Measurements from ENCODE around the gene RBM20.

The RBM20 gene

GRCh38 chr10:110779489-110779888 is 135.4 kb downstream of the RBM20 start:
- TF ChIP-seq CTCF (IDR thresholded peaks at IDR 0.05; ENCODE audit: low read depth, low read length), result no peak
- H3K4me3 ChIP-seq (ENCODE audit: low read depth, low read length), result no peak overlapping the region
- DNase-seq (ENCODE audit: low read depth, low spot score), result no peak
- in situ Hi-C loops (cut with HindIII; ENCODE audit: low sequenced_read_pairs), result no loop called here

DNA sequence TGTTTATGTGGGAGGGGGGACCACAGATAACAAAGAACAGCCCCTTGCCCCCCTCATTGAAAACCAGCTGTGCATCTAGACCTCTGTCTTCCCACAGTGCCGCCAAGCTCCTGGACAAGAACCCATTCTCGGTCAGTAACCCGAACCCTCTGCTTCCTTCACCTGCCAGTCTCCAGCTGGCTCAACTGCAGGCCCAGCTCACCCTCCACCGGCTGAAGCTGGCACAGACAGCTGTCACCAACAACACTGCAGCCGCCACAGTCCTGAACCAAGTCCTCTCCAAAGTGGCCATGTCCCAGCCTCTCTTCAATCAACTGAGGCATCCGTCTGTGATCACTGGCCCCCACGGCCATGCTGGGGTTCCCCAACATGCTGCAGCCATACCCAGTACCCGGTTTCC is 136.6 kb downstream of the RBM20 start:
- DNase-seq (ENCODE audit: low read depth, low spot score), result no peak
- in situ Hi-C loops (cut with HindIII; ENCODE audit: low sequenced_read_pairs), result no loop called here

DNA sequence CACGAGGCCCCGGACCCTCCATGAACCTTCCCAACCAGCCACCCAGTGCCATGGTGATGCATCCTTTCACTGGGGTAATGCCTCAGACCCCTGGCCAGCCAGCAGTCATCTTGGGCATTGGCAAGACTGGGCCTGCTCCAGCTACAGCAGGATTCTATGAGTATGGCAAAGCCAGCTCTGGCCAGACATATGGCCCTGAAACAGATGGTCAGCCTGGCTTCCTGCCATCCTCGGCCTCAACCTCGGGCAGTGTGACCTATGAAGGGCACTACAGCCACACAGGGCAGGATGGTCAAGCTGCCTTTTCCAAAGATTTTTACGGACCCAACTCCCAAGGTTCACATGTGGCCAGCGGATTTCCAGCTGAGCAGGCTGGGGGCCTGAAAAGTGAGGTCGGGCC is 137.0 kb downstream of the RBM20 start:
- no peak overlapping the region for H3K4me3 ChIP-seq (ENCODE audit: low read depth, low read length)
- no peak for DNase-seq (ENCODE audit: low read depth, low spot score)
- in situ Hi-C loops (cut with HindIII; ENCODE audit: low sequenced_read_pairs), result no loop called here
- TF ChIP-seq CTCF (IDR thresholded peaks at IDR 0.05; ENCODE audit: low read depth, low read length), result no peak

More for the DNA sequence above, 136.6 kb downstream of the RBM20 start:
- H3K4me3 ChIP-seq (ENCODE audit: low read depth, low read length), result no peak overlapping the region
- no peak for TF ChIP-seq CTCF (IDR thresholded peaks at IDR 0.05; ENCODE audit: low read depth, low read length)

DNA sequence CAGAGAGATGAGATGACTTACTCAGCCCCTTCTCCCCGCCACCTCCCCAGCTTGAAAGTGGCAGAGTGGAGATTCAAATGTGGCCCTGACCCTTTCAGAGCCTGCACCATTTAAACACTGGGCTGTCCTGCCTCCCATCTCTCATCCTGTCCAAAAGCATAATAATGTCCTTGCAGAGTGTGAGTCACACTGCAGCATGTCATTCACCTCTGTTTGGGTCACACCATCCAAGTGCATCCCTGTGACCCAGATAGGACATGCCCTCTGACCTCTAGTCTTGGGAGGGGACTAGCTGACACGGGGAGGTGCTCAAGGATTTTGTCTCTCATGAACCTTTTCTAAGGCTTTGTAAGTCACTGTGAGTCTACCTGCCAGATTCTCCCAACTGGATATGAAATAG is 138.5 kb downstream of the RBM20 start:
- no peak for TF ChIP-seq CTCF (IDR thresholded peaks at IDR 0.05; ENCODE audit: low read depth, low read length)
- no peak for DNase-seq (ENCODE audit: low read depth, low spot score)
- in situ Hi-C loops (cut with HindIII; ENCODE audit: low sequenced_read_pairs), result no loop called here
- no peak overlapping the region for H3K4me3 ChIP-seq (ENCODE audit: low read depth, low read length)

DNA sequence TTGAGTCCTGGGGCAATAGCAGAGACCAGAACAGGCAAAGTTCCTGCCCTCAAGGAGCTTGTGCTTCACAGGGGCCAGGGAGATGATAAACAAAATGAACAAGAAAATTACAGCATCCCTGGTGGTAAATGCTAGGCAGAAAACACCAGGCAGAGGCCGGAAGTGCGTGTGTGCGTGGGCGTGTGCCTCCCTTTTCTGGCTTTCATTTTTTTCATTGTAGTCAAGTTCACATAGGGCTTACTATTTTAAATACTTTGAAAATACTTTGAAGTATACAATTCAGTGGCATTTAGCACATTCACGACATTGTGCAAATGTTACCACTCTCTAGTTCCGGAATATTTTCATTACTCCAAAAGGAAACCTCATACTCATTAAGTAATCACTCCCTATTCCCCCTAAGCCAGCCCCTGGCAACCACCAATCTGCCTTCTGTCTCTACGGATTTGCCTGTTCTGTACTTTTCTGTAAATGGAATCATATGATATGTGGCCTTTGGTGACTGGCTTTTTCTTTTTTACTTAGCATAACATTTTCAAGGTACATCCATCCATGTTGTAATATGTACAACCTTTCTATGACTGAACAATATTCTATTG is 139.5 kb downstream of the RBM20 start:
- in situ Hi-C loops (cut with HindIII; ENCODE audit: low sequenced_read_pairs), result no loop called here
- TF ChIP-seq CTCF (IDR thresholded peaks at IDR 0.05; ENCODE audit: low read depth, low read length), result no peak
- DNase-seq (ENCODE audit: low read depth, low spot score), result no peak
- H3K4me3 ChIP-seq (ENCODE audit: low read depth, low read length), result no peak overlapping the region

DNA sequence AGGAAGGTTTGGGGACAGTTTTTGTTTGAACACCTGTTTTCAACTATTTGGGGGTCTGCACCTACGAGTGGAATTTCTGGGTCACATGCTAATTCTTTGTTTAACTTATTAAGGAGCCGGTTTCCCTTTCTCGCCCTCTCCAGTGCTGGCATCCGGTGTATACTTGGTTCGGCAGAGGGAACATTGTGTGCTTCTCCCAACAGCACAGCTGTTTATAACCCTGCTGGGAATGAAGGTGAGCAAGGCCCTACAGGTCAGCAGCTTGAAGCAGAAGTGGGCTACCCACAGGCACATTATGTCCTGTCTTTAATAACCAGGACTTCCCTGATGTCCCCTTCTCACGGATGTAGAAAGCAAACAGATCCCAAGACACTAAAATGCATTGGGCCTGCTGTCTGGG is 140.1 kb downstream of the RBM20 start:
- no peak overlapping the region for H3K4me3 ChIP-seq (ENCODE audit: low read depth, low read length)
- in situ Hi-C loops (cut with HindIII; ENCODE audit: low sequenced_read_pairs), result no loop called here
- no peak for DNase-seq (ENCODE audit: low read depth, low spot score)
- TF ChIP-seq CTCF (IDR thresholded peaks at IDR 0.05; ENCODE audit: low read depth, low read length), result no peak

- in situ Hi-C loops (cut with HindIII; ENCODE audit: low sequenced_read_pairs), result no loop called here
- H3K4me3 ChIP-seq (ENCODE audit: low read depth, low read length), result no peak overlapping the region
- no peak for TF ChIP-seq CTCF (IDR thresholded peaks at IDR 0.05; ENCODE audit: low read depth, low read length)
- no peak for DNase-seq (ENCODE audit: low read depth, low spot score)
Measured at GRCh38 chr10:110786172-110786571, 142.0 kb downstream of the RBM20 start.
